Measurements from ENCODE around the gene GNE.
"Not testable (repeated sequence)": the region's sequence is repeated elsewhere in the genome, so short reads cannot be mapped to it uniquely, and the experiment has no call there.

GNE gene, protein sequence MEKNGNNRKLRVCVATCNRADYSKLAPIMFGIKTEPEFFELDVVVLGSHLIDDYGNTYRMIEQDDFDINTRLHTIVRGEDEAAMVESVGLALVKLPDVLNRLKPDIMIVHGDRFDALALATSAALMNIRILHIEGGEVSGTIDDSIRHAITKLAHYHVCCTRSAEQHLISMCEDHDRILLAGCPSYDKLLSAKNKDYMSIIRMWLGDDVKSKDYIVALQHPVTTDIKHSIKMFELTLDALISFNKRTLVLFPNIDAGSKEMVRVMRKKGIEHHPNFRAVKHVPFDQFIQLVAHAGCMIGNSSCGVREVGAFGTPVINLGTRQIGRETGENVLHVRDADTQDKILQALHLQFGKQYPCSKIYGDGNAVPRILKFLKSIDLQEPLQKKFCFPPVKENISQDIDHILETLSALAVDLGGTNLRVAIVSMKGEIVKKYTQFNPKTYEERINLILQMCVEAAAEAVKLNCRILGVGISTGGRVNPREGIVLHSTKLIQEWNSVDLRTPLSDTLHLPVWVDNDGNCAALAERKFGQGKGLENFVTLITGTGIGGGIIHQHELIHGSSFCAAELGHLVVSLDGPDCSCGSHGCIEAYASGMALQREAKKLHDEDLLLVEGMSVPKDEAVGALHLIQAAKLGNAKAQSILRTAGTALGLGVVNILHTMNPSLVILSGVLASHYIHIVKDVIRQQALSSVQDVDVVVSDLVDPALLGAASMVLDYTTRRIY

DNA sequence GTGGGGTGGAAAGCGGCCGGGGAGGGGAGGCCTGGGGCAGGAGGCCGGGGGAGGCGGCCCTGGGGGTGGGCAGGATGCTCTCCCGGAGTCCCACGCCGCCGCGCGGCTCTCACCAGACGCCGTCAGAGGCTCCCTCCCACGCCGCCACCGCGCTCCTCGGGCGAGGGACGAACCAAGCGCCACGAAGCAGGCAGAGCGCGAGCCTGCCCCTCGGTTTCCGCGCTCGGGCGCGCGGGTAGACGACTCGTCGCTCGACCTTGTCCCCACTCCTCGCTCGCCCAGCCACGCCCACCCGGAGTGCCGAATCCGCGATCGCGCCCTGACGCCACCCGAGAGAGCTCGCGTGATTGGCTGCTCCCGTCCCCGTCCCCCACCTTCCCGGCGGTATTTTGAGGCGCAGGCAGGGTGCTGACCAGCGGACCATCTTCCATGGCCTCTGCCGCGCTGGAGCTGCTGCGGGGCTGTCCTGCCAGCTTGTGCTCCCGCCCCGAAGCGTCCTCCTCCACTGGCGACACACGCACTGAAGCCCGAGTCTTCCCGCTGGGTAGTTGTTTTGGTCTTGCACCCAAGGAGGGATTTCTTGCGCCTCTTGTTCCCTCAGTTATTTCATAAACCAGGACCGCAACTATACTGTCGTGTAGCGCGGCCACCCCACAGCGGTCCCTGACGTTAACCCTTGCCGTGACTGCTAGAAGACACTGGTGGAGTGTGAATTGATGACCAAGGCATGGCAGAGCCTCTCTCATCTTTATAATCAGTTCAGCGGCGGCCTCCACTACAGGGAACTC, at the start of gene GNE:
Gene GNE (minus strand): TSS at position 241 of the 788 bp plus-strand sequence. CDS start 9,093 bp downstream, outside the sequence.
- peak; percentile 81 for DNase-seq

DNA sequence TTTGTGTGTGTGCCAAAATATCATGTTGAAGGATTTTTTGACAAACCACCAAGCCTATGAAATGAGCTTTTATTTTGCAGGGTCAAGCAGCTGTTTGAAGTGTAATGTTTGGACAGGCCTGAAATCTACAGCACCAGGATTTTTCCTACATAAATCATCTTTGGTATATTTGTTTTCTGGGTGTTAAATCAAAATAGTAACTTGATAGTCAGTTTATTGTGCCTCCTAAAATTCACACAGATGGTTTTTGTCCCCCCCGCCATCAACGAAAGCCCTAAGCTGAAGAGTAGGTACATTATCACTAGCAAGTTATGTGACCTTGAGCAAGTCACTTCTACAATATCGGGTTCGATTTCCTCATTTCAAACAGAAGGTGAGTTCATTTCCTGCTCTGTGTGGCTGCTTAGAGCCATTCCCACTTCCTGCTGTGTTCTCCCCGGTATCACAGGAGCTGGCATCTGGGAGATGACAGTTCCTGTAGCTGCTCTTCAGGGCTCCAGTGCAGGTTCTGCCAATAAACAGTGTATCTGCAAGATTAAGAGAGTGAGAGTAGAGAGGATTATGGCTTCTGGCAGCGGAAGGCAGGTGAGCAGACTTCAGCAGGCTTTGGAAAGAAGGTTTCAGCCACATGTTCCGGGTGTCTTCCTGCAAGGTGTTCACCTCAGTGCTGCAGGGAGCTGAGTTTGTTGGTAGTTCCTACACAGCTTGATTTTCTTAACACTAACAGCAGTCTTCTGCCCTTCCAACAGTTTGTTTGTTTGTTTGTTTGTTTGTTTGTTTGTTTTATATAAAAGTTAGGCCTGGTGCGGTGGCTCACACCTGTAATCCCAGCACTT, 48.4 kb upstream of the GNE start:
- no peak for DNase-seq

DNA sequence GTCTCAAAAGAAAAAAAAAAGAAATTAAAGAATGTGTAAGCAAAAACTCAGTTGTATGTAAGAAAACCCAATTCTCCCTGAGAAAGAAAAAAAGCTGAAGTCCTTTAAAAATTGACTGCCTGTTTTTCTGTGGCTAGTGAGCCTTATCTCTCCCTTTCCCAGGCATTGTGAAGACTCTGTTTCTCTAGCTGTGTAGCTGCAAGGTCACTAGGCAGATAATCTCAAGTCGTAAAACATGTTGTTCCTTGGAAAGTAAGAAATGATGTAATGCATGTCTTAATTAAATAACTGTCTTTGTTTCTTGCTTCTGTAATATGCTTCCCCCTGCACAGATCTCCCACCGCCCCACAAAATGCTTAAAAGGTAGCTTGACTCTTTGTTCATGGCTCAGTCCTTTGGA, 46.1 kb upstream of the GNE start:
- DNase-seq, result not testable (repeated sequence)

DNA sequence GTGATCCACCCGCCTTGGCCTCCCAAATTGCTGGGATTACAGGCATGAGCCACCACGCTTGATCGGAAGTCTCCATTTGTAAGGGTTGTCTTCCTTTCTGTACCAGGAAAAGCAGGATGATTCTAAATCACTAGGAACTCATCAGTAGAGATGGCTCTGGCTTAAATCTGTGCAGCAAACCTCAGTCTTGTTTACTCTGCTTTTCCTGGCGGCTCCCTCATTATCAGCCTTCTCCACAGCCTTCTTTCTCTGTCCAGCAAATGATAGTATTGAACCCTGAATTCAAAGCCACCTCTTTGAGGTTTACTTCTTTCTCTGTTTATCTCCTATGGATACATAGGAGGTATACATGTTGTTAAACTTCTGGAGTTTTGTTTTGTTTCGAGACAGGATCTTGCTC, 43.0 kb upstream of the GNE start:
- DNase-seq, result no peak

DNA sequence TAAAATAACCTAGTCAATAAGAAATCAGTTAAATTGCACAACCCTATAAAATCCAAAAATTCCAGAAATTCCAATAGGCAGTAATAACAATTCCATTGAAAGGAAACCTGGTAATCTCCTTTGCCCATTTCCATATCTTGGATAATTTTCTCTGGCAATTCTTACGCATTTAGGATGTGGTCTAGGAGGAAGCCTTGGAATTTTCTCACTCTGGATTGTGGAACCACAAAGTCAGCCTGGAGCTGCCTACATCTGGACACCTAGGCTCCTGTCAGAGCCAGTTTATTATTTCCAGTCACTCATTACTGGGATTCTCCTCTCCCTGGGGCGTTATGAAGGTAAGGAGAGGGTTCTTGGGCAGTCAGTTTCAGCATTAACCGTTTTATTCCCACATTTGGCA, 40.3 kb upstream of the GNE start:
- no peak for DNase-seq

DNA sequence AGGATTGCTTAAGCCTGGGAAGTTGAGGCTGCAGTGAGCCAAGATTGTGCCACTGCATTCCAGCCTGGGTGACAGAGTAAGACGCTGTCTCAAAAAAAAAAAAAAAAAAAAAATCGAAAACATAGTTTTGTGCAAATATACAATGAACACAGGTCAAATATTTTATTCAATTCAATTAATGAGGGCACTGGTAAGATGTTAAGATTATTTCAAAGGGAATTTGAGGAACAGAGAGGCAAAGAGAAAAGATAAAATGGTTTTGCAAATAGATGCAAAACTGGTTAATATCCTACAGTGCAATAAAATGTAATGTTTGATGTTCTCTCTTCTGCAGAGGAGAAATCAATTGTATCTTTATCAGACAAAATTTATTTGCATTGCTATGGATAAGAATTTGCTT, 39.5 kb upstream of the GNE start:
- no peak for DNase-seq

DNA sequence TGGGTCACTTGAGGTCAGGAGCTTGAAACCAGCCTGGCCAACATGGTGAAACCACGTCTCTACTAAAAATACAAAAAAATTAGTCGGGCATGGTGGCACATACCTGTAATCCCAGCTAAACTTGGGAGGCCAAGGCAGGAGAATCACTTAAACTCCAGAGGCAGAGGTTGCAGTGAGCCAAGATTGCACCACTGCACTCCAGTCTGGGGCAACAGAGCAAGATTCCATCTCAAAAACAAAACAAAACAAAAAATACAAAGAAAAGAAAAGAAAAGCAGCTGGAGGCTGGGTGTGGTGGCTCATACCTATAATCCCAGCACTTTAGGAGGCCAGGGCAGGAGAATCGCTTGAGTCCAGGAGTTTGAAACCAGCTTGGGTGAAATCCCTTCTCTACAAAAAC, 36.7 kb upstream of the GNE start:
- not testable (repeated sequence) for DNase-seq

DNA sequence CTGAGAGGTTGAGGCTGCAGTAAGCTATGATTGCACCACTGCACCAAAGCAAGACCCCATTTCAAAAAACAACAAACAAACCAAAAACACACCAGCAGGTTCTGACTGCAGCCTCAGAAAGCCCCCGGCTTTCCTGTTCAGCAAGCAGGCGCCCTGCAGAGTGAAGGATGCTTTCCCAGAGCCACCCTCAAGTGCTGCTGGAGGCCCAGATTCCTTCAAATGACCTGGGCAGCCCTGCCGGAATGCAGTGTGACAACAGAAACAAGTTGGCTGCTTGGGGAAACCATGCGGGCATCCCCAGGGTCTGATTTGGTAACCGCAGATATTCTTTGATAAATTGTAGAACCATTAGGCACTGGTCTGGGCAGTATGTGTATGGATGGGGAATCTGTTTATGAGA, 35.7 kb upstream of the GNE start:
- no peak for DNase-seq

DNA sequence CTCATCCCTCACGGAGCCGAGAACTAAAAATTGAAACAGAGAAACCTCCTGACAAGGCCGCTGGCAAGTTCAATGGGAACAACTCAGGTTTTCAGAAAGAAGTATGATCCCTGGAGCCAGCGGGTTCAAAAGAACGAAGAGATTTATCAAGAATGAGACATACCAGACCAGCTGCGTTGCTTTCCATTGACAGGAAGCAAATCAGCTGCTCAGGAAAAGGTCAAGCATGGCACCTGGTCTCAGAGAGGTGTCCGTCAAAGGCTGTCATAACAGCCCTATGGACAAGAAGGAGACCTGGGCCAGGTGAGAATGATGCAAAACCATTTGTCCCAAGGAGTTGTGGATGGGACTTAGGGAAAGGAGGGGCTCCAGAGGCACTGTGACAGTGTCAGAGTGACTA, 34.9 kb upstream of the GNE start:
- DNase-seq, result no peak

DNA sequence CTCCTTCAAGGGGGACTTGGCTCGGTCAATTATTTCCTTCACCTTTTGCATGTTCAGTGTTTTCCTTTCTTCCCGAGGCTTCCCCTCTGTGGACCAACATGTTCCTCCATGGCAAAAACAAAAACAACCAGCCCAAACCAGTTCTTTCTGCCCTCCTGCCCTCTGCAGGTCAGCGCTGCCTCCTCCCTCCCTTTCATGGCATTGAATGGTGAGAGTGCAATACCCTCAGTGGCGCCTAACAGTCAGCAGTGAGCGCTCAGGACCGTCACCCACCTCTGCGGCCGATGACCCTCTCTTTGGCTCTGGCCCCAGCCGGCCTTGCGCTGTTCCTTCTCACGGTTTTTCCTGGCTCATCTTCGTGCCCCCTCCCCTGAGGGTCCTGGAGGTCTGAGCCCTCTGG, 34.4 kb upstream of the GNE start:
- no peak for DNase-seq

DNA sequence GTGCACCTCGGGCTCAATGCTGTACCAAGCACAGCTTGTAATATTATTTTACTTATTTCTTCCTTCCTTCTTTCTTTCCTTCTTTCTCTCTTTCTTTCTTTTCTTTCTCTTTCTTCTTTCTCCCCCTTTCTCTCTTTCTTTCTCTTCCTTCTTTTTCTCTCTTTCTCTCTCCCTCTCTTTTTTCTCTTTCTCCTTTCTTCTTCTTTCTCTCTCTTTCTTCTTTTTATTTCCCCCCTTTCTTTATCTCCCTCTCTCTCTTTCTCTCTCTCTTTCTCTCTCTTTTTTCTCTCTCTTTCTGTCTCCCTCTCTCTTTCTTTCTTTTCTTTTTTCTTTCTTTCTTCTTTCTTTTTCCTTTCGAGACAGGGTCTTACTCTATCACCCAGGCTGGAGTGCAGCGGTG, 32.7 kb upstream of the GNE start:
- DNase-seq, result no peak

DNA sequence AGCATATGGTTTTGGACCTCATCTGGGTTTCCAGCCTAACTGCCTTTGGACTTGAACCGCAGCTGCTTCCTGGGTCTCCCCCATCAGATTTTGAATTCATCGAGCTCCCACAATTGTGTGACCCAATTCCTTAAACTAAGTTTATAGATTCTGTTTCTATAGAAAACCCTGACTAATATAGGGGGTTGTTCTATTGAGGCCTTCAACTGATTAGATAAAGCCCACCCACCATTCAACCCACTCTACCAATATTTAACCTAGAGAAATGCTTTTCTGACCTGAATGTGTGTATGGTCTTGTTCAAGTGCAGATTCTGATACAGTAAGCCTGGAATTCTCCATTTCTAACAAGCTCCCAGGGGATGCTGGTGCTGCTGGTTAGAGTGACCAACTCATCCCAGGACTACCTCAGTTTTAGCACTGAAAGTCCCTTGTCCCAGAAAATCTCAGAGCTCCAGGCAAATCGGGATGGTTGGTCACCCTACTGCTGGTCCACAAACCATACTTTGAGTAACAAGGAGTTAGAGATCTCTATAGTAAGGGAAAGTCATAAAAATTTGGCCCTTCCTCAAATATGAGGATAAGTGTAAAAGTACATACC, 31.7 kb upstream of the GNE start:
- DNase-seq, result no peak

DNA sequence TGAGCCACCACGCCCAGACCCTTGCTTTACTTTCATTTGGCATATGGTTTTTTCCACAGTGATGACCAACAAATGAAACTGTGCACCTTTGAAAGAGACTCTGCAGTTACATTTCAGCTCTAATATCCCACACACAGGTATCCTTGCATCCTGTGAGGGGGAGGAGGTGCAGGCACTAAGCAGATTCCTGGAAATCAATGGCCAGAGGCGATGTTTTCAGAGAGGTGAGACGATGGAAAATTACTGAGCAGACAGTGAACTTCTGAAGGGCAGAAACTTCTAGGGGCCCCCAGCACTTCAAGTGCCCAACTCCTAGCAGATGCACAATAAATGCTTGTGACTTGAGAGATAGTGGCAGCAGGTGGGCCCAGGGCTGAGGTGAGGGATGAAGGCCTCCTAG, 29.8 kb upstream of the GNE start:
- DNase-seq, result no peak

DNA sequence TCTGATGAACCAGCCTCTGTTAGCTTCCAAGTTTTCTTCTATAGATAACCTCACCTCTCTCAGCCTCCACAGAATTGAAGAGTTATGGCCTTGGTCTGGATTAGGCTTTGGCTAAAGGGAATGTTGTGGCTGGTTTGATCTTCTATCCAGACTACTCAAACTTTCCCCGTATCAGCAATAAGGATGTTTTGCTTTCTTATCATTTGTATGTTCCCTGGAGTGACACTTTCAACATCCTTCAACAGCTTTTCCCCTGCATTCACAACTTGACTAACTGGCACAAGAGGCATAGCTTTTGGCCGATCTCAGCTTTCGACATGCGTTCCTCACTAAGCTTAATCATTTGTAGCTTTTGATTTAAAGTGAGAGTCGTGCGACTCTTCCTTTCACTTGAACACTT, 28.1 kb upstream of the GNE start:
- no peak for DNase-seq

DNA sequence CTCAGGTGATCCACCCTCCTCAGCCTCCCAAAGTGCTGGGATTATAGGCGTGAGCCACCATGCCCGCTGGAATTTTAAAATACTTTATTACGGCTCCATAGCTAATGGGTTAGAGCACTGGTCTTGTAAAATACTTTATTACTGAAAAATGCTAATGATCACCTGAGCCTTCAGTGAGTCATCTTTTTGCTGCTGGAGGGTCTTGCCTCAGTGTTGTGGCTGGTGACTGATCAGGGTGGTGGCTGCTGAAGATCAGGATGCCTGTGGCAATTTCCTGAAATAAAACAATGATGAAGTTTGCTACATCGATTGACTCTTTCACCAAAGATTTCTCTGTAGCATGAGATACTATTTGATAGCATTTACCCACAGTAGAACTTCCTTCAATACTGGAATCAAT, 26.0 kb upstream of the GNE start:
- DNase-seq, result no peak

DNA sequence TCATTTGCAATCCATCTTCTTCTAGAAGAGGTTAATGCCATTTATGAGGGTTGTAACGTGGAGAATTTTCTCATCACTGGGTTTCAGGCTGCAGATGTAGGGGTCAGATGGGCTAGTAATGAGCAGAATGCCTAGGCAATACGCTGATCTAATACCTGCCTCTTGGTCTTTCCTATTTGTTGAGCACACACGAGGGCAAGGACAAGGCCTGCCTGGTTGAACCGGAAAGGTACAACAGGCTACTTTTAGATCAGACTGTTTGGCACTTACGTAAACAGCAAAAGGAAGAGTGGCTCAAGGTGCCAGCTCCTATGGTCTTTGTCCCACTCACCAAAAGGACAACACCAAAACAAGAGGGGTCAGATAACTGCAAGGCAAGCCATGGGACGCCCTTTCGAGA, 24.0 kb upstream of the GNE start:
- DNase-seq, result no peak

DNA sequence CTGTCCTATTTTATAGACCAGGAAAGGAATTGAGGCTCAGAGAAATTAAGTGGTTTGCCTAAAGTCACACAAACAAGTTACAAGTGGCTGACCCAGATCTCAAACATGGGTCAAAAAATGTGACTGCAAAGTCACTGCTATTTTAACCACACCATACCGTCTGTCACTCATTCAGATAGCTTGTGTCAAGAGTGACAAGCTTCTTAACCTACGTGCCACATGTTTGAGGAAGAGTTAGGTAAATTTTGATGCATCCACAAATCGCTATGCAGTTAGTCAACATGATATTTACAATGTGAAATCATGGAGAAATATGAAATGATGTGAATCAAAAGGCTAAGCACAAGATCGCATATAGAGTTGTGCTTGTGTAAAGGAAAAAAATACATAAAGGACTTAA, 22.7 kb upstream of the GNE start:
- no peak for DNase-seq

DNA sequence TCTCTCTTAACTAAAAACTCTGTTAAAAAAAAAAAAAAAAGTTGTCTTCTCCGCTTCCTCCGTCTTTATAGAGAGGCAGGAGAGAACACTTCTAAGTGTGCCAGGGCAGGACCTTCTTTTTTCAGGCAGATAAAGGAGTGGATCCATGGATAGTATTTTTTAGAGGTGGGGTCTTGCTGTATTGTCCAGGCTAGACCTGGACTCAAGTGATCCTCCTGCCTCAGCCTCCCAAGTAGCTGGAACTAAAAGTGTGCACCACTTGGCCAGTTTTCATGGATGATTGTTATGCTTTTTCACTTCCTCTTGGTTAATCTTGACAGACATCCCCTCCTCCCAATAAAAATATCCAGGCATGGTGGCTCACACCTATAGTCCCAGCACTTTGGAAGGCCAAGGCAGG, 20.0 kb upstream of the GNE start:
- DNase-seq, result no peak

DNA sequence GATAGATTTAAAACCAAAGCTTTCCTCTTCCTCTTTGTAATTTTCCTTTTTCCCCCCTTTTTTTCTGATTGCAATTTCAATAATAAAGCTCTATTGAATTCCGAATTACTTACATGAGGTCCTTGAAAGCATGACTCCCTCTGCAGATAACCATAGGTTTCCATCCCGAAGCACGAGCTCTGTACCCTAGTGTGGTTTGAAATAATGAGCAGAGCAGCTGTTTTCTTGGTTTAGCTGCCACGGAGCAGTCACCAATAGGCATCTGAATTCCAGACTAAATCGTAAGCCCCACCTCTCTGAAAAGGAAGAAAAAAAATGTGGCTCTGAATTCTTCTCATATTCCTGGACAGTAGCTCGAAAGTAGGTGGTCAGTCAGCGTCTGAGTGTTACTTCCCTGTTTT, 18.5 kb upstream of the GNE start:
- DNase-seq, result no peak

DNA sequence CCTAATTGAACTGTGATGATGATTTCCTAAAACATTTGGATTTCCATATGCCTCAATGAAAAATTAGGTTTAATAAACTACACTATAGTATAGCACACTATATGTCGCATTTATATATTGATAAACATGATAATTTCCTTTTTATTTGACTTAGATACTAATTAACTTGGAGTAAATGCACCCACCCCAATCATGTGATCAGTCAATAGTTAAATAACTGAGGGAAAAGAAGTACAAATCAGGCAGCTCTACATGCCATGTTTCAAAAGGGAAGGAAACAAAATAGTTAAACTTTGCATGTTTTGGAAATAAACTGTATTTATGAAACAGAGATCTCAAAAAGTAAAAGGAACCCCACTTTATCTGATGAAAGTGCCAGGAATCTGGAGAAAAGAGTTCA, 18.0 kb upstream of the GNE start:
- DNase-seq, result no peak

DNA sequence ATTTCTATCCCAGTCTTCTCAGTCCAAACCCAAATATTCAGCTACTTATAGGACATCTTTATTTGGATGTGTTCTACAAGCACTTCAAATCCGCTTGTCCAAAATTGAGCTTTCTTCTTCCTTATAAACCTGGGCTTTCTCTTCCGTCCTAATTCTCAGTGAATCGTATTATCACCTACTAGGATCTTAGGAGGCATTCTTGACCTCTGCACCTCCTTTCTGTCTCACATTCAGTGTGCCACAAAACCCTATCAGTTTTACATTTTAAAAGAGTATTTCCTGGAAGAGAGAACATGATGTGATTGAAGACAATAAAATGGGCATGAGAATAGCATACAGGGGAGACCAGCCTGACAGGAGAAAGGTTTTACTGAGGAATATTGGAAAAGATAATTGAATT, 16.8 kb upstream of the GNE start:
- DNase-seq, result no peak

DNA sequence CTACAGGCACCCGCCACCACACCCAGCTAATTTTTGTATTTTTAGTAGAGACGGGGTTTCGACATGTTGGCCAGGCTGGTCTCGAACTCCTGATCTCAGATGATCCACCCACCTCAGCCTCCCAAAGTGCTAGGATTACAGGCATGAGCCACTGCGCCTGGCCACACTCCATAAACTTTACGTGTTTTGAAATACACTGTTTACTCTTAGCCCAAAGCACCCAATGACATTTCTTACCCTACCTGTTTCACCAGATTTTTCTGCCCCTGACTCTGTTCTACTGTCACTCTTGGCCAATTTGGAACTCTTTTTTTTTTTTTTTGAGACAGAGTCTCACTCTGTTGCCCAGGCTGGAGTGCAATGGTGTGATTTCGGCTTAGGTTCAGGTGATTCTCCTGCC, 15.1 kb upstream of the GNE start:
- DNase-seq, result not testable (repeated sequence)

All from GOT3 (cell line).